GM21619 (cell line): ENCODE data around the gene CLCN6.

ENCODE experiments used
- ATAC-seq: cut with Tn5 transposase; IDR thresholded peaks from one replicate; pipeline ENCODE4 v1.9.1; 2021; ENCODE audit not compliant: unreplicated experiment

CLCN6 gene, protein sequence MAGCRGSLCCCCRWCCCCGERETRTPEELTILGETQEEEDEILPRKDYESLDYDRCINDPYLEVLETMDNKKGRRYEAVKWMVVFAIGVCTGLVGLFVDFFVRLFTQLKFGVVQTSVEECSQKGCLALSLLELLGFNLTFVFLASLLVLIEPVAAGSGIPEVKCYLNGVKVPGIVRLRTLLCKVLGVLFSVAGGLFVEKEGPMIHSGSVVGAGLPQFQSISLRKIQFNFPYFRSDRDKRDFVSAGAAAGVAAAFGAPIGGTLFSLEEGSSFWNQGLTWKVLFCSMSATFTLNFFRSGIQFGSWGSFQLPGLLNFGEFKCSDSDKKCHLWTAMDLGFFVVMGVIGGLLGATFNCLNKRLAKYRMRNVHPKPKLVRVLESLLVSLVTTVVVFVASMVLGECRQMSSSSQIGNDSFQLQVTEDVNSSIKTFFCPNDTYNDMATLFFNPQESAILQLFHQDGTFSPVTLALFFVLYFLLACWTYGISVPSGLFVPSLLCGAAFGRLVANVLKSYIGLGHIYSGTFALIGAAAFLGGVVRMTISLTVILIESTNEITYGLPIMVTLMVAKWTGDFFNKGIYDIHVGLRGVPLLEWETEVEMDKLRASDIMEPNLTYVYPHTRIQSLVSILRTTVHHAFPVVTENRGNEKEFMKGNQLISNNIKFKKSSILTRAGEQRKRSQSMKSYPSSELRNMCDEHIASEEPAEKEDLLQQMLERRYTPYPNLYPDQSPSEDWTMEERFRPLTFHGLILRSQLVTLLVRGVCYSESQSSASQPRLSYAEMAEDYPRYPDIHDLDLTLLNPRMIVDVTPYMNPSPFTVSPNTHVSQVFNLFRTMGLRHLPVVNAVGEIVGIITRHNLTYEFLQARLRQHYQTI

DNA sequence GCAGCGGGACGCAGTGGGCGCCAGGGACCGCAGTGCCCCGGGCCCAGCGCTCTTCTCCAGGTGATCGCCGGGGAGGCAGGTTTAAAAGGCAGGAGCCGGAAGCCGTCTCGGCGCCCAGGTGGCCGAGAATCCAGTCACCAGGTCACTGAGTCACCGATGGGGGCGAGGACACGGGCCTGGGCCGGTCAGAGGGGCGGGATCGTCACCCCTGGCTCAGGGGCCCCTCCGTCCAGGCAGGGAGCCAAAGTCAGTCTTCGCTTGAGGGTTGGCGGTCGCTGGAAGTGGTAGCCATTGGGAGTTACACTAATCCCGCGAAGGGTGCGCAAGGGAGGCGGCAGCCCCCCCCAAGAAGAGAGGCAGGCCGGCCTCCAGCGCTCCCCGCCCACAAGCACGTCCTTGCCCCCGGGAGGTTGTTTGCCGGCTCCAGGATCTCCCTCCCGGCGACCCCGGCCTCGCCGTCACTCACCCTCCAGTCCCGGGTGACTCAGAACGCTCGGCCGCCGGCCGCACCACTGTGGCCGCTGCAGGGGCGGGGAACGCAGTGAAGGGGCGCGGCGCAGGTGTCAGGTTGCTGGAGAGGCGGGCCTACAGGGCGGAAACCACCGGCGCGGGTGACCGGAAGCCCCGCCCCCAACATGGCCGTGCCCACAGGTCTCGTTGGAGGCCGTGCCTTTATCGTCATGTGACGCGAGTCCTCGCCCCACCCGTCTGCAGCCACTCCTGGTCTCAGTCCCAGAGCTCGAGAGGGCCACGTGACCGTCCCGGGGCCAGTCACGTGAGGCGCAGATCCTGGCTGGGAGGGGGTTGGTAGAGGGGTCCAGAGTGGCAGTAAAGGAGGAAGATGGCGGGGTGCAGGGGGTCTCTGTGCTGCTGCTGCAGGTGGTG is at the start of gene CLCN6, which contains the start of gene MTHFR:
CLCN6 (plus strand) TSS at position 770 of the 885 bp plus-strand sequence; CDS start at position 842, 72 bp downstream.
MTHFR (minus strand) TSS at position 543 of the 885 bp plus-strand sequence. CDS start 2,848 bp downstream, outside the sequence.
- peak; percentile 71 for ATAC-seq

DNA sequence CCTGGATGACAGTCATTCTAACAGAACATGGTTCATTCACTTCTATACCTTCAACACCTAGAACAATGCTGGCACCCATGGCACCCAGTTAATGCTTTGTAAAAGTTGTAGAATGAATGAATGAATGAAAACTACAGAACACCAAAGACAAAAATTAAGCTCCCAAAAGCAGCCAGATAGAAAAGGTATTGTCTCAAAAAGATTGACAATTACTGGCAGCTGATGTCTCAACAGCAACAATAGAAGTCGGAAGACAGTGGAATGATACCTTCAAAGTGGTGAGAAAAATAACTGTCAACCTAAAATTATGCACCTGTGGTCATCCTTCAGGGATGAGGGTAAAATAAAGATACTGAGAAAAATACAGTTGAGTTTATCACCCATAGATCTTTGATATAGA is 48.9 kb upstream of the CLCN6 start:
- ATAC-seq: no peak

DNA sequence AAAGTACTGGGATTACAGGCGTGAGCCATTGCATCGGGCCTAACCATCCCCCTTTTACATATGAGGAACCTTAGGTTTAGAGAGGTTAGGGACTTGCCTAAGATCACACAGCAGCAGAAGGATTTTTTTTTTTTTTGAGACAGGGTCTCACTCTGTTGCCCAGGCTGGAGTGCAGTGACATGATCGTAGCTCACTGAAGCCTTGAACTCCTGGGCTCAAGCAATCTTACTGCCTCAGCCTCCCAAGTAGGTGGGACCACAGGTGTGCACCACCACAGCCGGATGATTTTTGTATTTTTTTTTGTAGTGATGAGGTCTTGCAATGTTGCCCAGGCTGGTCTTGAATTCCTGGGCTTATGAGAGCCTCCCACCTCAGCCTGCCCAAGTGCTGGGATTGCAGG is 46.2 kb upstream of the CLCN6 start:
- no peak for ATAC-seq

DNA sequence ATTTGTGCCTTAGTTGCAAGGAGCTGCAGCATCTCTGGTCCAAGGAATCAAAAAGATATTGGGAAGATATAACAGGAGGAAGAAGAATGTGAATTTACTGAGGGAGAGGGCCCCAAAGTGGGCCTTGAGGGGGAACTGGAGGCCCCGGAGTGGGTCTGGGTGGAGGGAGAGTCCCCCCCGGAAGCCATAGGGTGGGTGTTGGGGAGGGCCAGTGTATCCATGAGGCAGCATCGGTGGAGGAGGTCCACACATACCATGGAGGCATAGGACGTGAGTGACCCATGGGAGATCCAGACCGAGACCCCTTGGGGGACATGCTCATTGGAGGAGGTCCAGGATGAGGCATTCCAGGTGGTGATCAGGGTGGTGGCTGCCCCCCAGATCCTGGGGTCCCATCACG is 44.7 kb upstream of the CLCN6 start:
- no peak for ATAC-seq

DNA sequence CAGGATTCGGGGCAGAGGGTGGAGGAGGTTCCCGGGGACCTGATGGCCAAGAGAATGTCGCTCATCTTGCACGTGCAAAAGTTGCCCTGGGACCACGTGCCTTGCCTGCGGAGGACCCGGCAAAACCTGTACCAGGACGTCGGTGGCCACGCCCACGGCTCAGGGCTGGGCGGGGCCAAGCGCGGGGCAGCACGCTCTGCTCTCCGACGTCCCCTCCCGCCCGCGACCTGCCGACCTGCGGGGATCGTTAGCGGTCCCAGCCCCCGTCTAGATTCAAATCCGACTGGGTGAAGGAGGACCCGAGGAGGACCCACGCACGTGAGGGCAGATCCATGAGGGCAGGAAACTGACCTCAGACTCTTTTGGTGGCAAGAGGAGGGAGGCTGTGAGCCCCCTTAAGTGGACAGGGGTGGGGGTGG is 44.0 kb upstream of the CLCN6 start, which contains the start of gene C1orf167:
C1orf167 (plus strand) TSS at position 206 of the 419 bp plus-strand sequence. CDS start 2,208 bp downstream, outside the sequence.
- ATAC-seq: no peak

DNA sequence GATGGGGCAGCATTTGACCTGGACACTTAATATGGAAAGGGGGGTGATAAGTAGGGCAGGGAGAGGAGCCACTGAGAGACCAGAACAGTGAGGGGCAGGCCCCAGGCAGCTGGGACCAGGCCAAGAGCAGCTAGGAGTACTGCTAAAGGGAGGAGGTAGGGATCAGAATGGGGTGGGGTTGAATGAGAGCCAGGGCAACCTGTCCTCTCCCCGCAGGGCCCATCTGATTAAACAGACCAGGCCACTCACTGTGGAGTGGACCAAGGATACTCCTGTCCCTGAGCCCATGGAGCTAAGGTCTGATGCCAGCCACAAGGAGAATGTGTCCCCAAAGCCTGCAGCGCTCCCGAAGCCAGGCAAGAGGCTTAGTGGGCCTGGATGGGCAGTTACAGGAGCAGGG is 41.9 kb upstream of the CLCN6 start:
- ATAC-seq: no peak

DNA sequence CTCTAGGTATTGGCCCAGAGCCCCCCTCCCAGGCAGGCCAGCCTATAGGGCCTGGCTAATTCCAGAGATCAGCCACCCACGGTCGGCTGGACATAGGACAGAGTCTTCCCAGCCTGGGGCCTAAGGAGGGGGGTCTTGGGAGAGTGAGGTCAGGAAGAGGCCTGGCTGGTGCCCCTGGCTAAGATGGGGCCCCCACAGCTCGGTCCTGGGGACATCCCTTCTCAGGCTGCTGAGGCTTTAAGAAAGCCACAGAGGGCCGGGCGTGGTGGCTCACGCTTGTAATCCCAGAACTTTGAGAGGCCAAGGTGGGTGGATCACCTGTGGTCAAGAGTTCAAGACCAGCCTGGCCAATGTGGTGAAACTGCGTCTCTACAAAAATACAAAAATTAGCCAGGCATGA is 41.5 kb upstream of the CLCN6 start:
- no peak for ATAC-seq

DNA sequence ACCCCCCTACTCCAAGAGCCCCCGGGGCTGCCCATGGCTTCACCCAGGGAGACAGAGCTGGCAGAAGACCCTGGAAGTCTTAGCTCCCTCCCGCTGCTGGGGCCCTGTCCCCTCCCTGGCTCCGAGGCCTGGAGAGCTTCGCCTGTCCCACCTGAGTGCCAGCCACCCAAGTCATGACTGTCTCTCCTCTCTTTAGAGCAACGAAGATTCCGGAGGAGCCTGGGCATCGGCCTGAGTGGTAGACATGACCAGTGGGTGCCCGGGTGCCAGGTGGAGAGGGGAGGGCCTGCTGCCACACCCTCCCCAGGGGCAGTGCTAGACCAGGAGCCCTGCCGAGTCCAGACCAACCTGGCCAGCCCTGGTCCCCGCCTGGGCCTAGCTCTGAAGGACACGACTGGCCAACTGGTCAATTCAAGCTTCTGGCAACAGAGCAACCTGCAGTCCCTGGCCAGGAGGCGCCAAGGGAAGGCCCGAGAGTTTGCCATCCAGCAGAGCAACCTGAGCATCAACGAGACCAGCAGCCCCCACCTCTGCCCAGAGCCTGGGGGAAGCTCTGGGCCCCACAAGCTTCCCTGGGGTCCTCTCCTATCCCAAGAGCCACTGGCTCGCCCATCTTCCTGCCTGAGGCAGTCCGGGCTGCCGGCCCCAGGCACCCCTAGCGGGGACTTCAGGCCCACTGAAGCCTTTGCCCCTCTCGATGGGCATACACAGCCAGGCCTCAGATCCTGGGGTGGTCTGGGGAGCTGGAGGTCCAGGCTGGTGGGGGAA is 40.1 kb upstream of the CLCN6 start:
- ATAC-seq: no peak

DNA sequence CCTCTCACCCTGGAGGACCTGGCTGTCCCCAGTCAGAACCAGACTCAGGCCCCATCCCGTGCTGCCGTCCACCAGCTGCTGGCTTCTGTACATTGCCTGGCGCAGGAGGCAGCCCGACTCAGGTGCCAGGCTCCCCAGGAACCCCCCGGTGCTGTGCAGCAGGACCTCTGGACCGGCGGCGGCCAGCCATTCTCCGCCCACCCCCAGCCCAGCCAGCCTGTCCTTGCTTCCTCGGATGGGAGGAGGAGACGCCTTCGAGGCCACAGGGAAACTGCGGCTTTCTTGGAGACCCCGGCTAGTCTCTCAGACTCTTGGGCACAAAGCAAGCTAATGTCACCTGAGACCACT is 39.6 kb upstream of the CLCN6 start:
- no peak for ATAC-seq

DNA sequence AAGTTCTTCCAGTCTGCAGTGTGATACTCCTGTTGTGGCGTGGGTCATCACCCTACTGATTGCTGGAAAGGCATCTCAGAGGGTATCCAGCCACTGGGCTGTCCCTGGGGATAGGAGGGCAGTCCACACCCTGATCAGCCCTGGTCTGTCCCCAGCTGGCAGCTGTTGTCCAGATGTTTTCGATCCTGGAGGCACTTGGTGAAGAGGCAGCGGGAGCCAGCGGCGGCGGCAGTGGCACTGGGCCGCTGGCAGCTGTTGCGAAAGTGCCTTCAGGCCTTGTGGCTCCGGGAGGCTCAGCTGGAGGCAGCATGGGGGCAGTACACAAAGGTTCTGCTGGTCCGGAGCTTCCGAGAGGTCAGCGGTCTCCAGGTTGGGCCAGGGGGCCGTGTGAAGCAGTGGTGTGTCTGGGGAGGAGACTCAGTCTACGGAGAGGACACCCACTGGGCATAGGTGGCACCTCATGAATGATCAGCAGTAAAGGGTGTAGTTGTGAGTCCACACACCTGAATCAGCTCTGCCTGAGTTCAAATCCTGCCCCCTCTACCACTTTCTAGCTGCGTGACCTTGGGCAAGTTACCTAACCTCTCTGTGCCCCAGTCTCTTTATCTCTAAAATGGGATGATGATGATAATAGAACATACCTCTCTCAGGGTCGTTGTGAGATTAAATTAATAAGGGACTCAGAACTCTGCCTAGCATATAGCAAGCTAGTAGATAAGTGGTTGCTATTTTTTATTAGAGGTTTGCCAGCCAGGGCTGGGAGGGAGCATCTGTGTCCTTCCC is 37.9 kb upstream of the CLCN6 start:
- ATAC-seq: no peak

DNA sequence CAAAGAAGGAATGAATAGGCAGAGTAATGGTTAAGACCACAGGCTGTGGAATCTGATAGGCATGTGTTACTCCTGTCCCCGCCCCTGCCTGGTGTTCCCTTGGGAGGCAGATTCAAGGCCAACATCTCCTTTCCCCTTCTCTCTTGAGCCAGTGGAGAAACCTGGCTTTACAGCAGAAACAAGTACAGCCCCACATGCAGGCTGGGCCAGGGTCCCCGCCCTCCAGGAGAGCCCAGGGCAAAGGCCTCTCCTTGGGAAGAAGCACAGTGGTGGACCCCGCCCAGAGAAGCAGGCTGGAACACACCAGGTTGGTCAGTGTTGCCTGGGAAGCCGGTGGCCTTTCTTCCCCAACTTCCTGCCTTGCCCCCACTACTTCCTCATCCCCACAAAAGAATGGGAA is 37.2 kb upstream of the CLCN6 start:
- ATAC-seq: no peak

DNA sequence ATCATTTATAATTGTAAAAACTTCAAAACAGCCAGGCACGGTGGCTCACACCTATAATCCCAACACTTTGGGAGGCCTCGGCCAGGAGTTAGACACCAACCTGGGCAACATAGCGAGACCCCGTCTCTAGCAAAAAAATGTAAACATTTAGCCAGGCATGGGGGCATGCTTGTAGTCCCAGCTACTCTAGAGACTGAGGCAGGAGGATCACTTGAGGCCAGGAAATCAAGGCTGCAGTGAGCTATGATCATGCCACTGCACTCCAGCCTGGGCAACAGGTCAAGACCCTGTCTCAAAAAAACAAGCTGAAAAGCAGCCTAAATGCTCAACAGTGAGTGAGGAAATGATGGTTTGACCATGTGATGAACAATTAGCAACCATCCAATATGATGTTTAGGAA is 36.7 kb upstream of the CLCN6 start:
- ATAC-seq: no peak

DNA sequence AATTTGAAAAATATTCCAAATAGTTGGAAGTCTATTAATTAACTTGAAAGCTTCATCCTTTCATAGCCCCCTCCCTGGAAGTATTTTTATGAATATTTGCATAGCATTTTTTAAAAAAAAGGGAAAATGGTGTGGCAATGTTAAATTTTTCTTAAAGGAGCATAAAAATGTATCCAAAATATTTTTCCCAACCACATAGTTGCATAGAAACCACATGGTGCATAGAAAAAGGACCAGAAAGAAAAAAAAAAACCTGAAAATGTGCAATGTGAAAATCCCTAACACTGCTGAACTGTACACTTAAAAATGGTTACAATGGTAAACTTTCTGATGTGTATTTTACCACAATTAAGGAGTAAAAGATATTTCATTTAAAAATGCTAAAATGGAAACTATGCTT is 36.0 kb upstream of the CLCN6 start:
- ATAC-seq: no peak

DNA sequence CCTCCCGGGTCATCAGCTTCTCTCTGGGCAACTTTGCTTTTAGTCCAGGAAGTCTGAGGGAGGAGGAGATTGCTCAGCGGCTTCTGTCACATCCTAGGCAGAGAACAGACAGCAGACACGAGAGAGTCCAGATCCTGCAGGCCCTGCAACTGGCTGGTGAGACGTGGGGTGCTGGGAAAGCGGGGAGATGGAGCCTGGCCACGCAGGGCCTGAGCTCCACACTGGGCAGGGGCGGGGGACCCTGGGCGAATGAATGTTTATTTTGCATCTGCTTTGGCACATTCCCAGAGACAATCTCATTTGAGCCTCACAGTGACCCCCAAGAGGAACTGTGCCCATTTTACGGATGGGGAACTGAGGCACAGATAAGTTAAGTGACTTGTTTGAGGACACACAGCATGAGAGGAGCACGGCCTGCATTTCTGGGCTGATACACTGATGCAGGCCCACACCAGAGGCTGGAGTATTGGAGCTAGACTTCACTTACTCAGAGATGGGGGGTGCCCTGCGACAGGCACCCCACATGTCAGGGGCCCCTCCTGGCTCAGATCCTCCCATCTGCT is 34.4 kb upstream of the CLCN6 start:
- ATAC-seq: no peak

DNA sequence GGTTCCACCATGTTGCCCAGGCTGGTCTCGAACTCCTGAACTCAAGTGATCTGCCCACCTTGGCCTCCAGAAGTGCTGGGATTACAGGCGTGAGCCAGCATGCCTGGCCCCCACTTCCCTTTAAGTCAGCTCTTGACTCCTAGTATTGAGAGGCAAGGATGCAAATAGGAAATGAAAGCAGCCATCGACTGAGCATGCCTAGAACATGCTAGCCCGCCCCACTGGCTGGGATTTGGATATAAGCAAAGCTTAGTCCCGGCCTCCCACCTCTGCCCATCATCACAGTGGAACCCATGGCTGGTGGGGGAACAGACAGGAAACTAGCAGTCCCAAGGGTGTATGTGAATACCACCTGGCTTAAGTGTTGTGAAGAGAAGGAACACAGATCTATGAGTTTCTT is 33.5 kb upstream of the CLCN6 start:
- no peak for ATAC-seq

DNA sequence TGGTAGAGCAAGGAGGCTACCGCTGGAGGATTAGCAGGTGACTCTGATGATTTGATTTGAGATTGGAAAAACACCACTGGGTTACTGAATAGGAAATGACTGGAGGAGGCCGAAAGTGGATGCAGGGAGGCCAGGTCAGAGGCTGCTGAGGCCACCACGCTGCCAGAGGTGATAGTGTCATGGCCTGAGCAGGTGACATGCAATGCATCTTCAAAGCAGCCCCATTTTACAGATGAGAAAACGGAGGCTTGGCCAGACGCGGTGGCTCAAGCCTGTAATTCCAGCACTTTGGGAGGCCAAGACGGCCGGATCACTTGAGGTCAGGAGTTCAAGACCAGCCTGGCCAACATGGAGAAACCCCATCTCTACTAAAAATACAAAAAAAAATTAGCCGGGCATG is 31.2 kb upstream of the CLCN6 start:
- ATAC-seq: no peak

DNA sequence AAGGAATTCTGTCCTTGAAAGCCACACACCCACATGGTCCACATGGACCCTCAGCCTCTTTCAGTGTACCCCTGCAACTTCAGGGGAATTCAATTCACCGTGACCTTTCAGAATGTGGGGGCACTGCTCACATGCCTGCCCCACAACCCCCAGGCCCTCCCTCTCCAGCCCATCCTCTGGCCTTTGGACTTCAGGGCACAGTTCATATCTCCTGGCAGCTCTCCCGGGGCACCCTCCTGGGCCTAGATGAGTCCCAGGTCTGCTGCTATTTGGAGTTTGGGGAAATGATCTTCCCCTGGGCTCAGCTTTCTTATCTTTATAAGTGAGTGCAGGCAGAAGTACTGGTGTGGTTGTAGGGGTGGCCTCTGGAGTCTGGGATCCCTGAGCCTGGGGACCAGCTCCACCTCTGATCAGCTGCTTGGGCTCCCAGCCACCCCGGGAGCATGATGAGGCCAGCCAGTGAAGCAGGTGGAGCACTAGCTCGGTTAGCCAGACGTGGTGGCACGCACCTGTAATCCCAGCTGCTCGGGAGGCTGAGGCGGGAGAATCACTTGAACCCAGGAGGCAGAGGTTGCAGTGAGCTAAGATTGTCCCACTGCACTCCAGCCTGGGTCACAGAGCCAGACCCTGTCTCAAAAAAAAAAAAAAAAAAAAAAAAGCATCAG is 28.2 kb upstream of the CLCN6 start:
- ATAC-seq: no peak

DNA sequence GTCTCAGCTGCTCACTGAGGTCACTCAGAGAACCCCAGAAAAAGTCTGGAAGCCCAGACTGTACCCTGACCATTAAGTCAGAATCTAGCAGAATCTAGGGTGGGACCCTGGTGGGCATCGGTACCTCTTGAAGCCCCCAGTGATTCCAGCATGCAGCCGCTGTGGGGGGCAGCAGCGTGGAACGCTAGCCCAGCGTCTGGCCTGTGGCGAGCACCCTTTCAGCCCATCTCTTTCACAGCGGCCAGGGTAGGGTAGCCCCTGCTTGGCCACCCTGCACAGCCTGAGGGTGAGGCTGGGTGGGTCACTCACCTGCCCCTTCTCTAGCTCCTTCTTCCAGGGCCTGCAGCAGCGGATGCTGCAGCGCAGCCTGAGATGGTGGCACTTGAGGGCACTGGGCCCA is 27.7 kb upstream of the CLCN6 start:
- ATAC-seq: no peak
